H9 (cell line): ENCODE results near the gene OLIG1. TPM values are rescaled to one million over a fixed set of nuclear protein-coding genes. Genes with fewer than 3 reads are reported as not detected.

Experiments
- DNase-seq: peaks from one replicate; pipeline ENCODE4 v3.0.0-alpha.2; 2017
- H2AFZ ChIP-seq: one replicate; pipeline ENCODE4 v1.6.1; 2013; ENCODE audit warnings: mild to moderate bottlenecking, low read length, control low read depth, moderate library complexity
- H2AK5ac ChIP-seq: 2 replicates; pipeline ENCODE4 v1.6.1; 2013; ENCODE audit warnings: low read length, control low read depth, mixed read lengths; ENCODE audit not compliant: insufficient read length
- H2BK120ac ChIP-seq: one replicate; pipeline ENCODE4 v1.6.1; 2013; ENCODE audit warnings: low read depth, mild to moderate bottlenecking, low read length, control low read depth, inconsistent platforms; ENCODE audit not compliant: poor library complexity, severe bottlenecking
- H2BK12ac ChIP-seq: 2 replicates; pipeline ENCODE4 v1.6.1; 2013; ENCODE audit warnings: low read length, control low read depth, mixed read lengths, low read depth; ENCODE audit not compliant: insufficient read length
- H2BK15ac ChIP-seq: 2 replicates; pipeline ENCODE4 v1.6.1; 2013; ENCODE audit warnings: low read depth, low read length, control low read depth
- H2BK20ac ChIP-seq: one replicate; pipeline ENCODE4 v1.6.1; 2013; ENCODE audit warnings: low read depth, mild to moderate bottlenecking, low read length, control low read depth, inconsistent platforms; ENCODE audit not compliant: poor library complexity, severe bottlenecking
- H2BK5ac ChIP-seq: 2 replicates; pipeline ENCODE4 v1.6.1; 2013; ENCODE audit warnings: low read length, control low read depth, mixed read lengths; ENCODE audit not compliant: insufficient read length
- H3K14ac ChIP-seq: 2 replicates; pipeline ENCODE4 v1.6.1; 2013; ENCODE audit warnings: low read length, control low read depth; ENCODE audit not compliant: insufficient read depth
- H3K18ac ChIP-seq: 2 replicates; pipeline ENCODE4 v1.6.1; 2013; ENCODE audit warnings: low read depth, mild to moderate bottlenecking, mixed read lengths, low read length, control low read depth; ENCODE audit not compliant: insufficient read length
- H3K23ac ChIP-seq: 2 replicates; pipeline ENCODE4 v1.6.1; 2013; ENCODE audit warnings: low read length, control low read depth, mixed read lengths, low read depth; ENCODE audit not compliant: insufficient read length
- H3K23me2 ChIP-seq: 2 replicates; pipeline ENCODE4 v1.6.1; 2013; ENCODE audit warnings: low read depth, mild to moderate bottlenecking, mixed read lengths, low read length, control low read depth; ENCODE audit not compliant: insufficient read length, poor library complexity, severe bottlenecking
- H3K27ac ChIP-seq: 2 replicates; pipeline ENCODE4 v1.5.1; 2013; ENCODE audit warnings: low read length, control low read depth, mixed read lengths, low read depth; ENCODE audit not compliant: insufficient read length
- H3K27me3 ChIP-seq: 2 replicates; pipeline ENCODE4 v1.6.1; 2013; ENCODE audit warnings: low read length, control low read depth, inconsistent platforms; ENCODE audit not compliant: insufficient read depth
- H3K4ac ChIP-seq: 2 replicates; pipeline ENCODE4 v1.6.1; 2013; ENCODE audit warnings: low read depth, mild to moderate bottlenecking, control low read depth, inconsistent platforms, low read length, moderate library complexity
- H3K4me1 ChIP-seq: 2 replicates; pipeline ENCODE4 v1.6.1; 2013; ENCODE audit warnings: low read length, control low read depth, inconsistent platforms; ENCODE audit not compliant: insufficient read depth
- H3K4me2 ChIP-seq: 2 replicates; pipeline ENCODE4 v1.6.1; 2013; ENCODE audit warnings: low read length, control low read depth, mixed read lengths; ENCODE audit not compliant: insufficient read length, insufficient read depth
- H3K56ac ChIP-seq: 2 replicates; pipeline ENCODE4 v1.6.1; 2013; ENCODE audit warnings: low read depth, mild to moderate bottlenecking, mixed read lengths, low read length, control low read depth; ENCODE audit not compliant: insufficient read length
- H3K79me1 ChIP-seq: 2 replicates; pipeline ENCODE4 v1.6.1; 2013; ENCODE audit warnings: low read depth, mild to moderate bottlenecking, moderate library complexity, low read length, control low read depth, inconsistent platforms; ENCODE audit not compliant: insufficient read depth, poor library complexity, severe bottlenecking
- H3K79me2 ChIP-seq: 2 replicates; pipeline ENCODE4 v1.6.1; 2013; ENCODE audit warnings: low read length, control low read depth, inconsistent platforms; ENCODE audit not compliant: insufficient read depth
- H3K9ac ChIP-seq: 2 replicates; pipeline ENCODE4 v1.6.1; 2013; ENCODE audit warnings: low read length, control low read depth, mixed read lengths; ENCODE audit not compliant: insufficient read length; ENCODE audit errors: extremely low read depth
- H3K9me3 ChIP-seq: one replicate; pipeline ENCODE4 v1.6.1; 2013; ENCODE audit warnings: low read depth, low read length, inconsistent platforms; ENCODE audit not compliant: control insufficient read depth
- H3T11ph ChIP-seq: one replicate; pipeline ENCODE4 v1.6.1; 2013; ENCODE audit warnings: mild to moderate bottlenecking, low read length, control low read depth, inconsistent platforms
- H4K20me1 ChIP-seq: one replicate; pipeline ENCODE4 v1.6.1; 2013; ENCODE audit not compliant: control insufficient read depth, insufficient read length, insufficient read depth
- H4K5ac ChIP-seq: 2 replicates; pipeline ENCODE4 v1.6.1; 2013; ENCODE audit warnings: low read depth, mild to moderate bottlenecking, mixed read lengths, low read length, control low read depth; ENCODE audit not compliant: insufficient read length
- H4K8ac ChIP-seq: replicated peaks from 2 replicates; pipeline ENCODE4 v1.6.1; 2013; ENCODE audit warnings: low read length, control low read depth, mixed read lengths, low read depth; ENCODE audit not compliant: insufficient read length
- H4K91ac ChIP-seq: 2 replicates; pipeline ENCODE4 v1.6.1; 2013; ENCODE audit warnings: low read depth, mild to moderate bottlenecking, moderate library complexity, mixed read lengths, low read length, control low read depth; ENCODE audit not compliant: insufficient read length
- H3K27ac Mint-ChIP-seq, 3 experiments: 2 replicates in 2 of 3; 3 replicates in 1 of 3; pipeline ENCODE4 v1.8.0; 2020 to 2021; ENCODE audit warnings: mixed read lengths in 3 of 3, mild to moderate bottlenecking in 1 of 3, moderate library complexity in 1 of 3
- H3K27me3 Mint-ChIP-seq: 2 replicates; pipeline ENCODE4 v1.8.0; 2021; ENCODE audit warnings: low read depth, mild to moderate bottlenecking, moderate library complexity, mixed read lengths
- H3K36me3 Mint-ChIP-seq, 3 experiments: 2 replicates in 2 of 3; 3 replicates in 1 of 3; pipeline ENCODE4 v1.8.0; 2020 to 2021; ENCODE audit warnings: low read depth in 3 of 3, mixed read lengths in 3 of 3; ENCODE audit not compliant: insufficient read depth in 1 of 3
- H3K4me1 Mint-ChIP-seq, 2 experiments: 2 replicates each; pipeline ENCODE4 v1.8.0; 2020; ENCODE audit warnings: mixed read lengths in 2 of 2
- H3K4me3 Mint-ChIP-seq, 2 experiments: 2 replicates in 1 of 2; 3 replicates in 1 of 2; pipeline ENCODE4 v1.8.0; 2020 to 2021; ENCODE audit warnings: mild to moderate bottlenecking in 2 of 2, mixed read lengths in 2 of 2, moderate library complexity in 1 of 2
- H3K9me3 Mint-ChIP-seq, 2 experiments: 2 replicates in 1 of 2; 3 replicates in 1 of 2; pipeline ENCODE4 v1.8.0; 2020; ENCODE audit warnings: mild to moderate bottlenecking in 2 of 2, mixed read lengths in 2 of 2, moderate library complexity in 1 of 2
- CTCF ChIP-seq: fragments of 200-600 bp; sonication (generic); conservative IDR thresholded peaks from 3 replicates; pipeline ENCODE4 v1.8.0; 2021; ENCODE audit warnings: antibody characterized with exemption, mild to moderate bottlenecking
- WGBS: extraction: QIAGEN DNeasy Blood & Tissue Kit; methylation state at CpG from one replicate; pipeline ENCODE4 v1.1.7; 2013; ENCODE audit warnings: missing lambda C conversion rate, low lambda C conversion rate, mixed read lengths; ENCODE audit not compliant: insufficient read length; ENCODE audit errors: extremely low coverage; 5-methylcytosine and 5-hydroxymethylcytosine counted together
- total RNA-seq: library from RNA; stranded (reverse); gene quantifications from 2 replicates; pipeline ENCODE4 v1.2.1, GENCODE V29; 2021

Gene OLIG1
- total RNA-seq, 1 experiment from 2014 or later: 0.31 TPM

GRCh38 chr21:33088384-33088783, 18.4 kb downstream of the OLIG1 start:
- Histone ChIP-seq H2BK5ac (no peak overlapping the region), H3K56ac (no peak overlapping the region), H3K18ac (no peak overlapping the region), H3K9ac (no peak overlapping the region), H3K9me3 (no peaks in the 10 kb centered on the region), H3K79me2 (no peaks in the 10 kb centered on the region; the same call in 1 of the 2 replicates), H3K27me3 (no peaks in the 10 kb centered on the region), H3K4me2 (no peak overlapping the region), H2AFZ (no peak overlapping the region), H3K23me2 (no peaks in the 10 kb centered on the region), H4K91ac (no peak overlapping the region), H2BK120ac (no peak overlapping the region), H3K79me1 (no peaks in the 10 kb centered on the region), H3K23ac (no peak overlapping the region), H3K4me1 (no peaks in the 10 kb centered on the region; the same call in 1 of the 2 replicates), H2BK15ac (no peak overlapping the region), H4K8ac (no peak overlapping the region), H4K5ac (no peak overlapping the region), H2BK12ac (no peak overlapping the region), H3T11ph (no peak overlapping the region), H3K4ac (no peak overlapping the region), H2AK5ac (no peak overlapping the region), H2BK20ac (no peak overlapping the region), H4K20me1 (no peaks in the 10 kb centered on the region), H3K27ac (no peak overlapping the region), H3K14ac (no peak overlapping the region)
- Mint-ChIP-seq H3K4me3 (no peak overlapping the region), H3K4me1 (peaks cover 9 to 13% of the 10 kb centered on the region in 2 experiments), H3K27ac (no peak overlapping the region), H3K36me3 (no peaks in the 10 kb centered on the region; a peak in 1 of 7 replicates), H3K27me3 (peaks cover 10% of the 10 kb centered on the region), H3K9me3 (no peaks in the 10 kb centered on the region)
- DNase-seq: no peak
- TF ChIP-seq CTCF: no peak
- WGBS: no CpG with 5 or more reads among the region's 5 CpGs
